GM10248 (cell line): ENCODE results near the gene CACNA1B.

Experiments used
- CTCF ChIA-PET: fragments of 300-600 bp; sonication (Branson Sonifier 250); formaldehyde crosslinking; extraction: SDS; loops from one replicate; lab custom pipeline; 2021; ENCODE audit warnings: antibody characterized with exemption; lab: Yijun Ruan, JAX
- POLR2A ChIA-PET: fragments of 350-650 bp; sonication (Branson Sonifier 250); formaldehyde crosslinking; extraction: SDS; loops from one replicate; lab custom pipeline; 2020; ENCODE audit warnings: antibody characterized with exemption; lab: Yijun Ruan, JAX
- DNase-seq: peaks from one replicate; pipeline ENCODE4 v3.0.0; 2012; ENCODE audit errors: extremely low spot score
- TF ChIP-seq, protein P1 (sequence below): IDR thresholded peaks from 2 replicates; pipeline ENCODE4 v1.5.1; 2012; ENCODE audit warnings: mild to moderate bottlenecking, low read depth; ENCODE audit errors: extremely low read depth, missing control alignments, control extremely low read depth

The CACNA1B gene

DNA sequence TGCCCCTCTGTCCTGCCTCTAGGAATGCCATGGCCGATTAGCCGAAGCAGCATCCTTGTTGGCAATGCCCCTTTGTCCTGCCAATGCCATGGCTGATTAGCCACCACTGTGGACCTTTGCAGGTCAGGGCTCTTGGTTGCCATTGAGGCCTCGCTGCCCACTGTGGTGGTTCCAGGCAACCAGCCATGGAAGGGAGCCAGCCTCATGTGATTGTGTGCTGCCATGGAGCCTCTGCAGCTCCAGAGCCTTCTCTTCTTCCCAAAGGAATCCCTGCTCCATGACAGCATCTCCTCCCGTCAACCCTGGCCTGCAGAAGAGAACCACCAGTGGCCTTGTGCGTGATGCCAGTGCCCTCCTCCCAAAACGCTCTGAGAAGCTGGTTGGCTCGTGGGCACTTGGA is 187.0 kb downstream of the CACNA1B start:
- CTCF ChIA-PET = no interaction called here
- TF ChIP-seq, protein P1, sequence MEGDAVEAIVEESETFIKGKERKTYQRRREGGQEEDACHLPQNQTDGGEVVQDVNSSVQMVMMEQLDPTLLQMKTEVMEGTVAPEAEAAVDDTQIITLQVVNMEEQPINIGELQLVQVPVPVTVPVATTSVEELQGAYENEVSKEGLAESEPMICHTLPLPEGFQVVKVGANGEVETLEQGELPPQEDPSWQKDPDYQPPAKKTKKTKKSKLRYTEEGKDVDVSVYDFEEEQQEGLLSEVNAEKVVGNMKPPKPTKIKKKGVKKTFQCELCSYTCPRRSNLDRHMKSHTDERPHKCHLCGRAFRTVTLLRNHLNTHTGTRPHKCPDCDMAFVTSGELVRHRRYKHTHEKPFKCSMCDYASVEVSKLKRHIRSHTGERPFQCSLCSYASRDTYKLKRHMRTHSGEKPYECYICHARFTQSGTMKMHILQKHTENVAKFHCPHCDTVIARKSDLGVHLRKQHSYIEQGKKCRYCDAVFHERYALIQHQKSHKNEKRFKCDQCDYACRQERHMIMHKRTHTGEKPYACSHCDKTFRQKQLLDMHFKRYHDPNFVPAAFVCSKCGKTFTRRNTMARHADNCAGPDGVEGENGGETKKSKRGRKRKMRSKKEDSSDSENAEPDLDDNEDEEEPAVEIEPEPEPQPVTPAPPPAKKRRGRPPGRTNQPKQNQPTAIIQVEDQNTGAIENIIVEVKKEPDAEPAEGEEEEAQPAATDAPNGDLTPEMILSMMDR = no peak
- POLR2A ChIA-PET = no interaction called here
- DNase-seq = no peak

DNA sequence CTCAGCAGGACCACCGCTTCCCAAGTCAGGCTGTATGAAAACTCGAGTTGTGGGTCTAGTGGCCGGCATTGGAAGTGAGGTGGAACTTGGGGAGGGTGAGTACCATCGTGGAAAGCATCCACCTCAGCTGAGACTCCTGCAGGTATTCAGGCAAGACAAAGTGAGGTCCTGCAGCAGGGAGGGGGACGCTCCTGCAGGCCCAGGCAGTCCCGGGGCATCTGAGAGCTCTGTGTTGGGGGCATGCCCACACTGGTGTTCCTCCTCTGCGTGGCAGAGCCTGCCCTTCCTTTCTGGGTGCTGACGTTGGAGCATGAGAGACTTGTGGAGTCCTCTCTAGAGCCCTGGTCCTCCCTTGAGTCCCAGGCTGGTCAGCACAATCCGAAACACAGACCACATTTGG is 187.7 kb downstream of the CACNA1B start:
- TF ChIP-seq, protein P1 = no peak

DNA sequence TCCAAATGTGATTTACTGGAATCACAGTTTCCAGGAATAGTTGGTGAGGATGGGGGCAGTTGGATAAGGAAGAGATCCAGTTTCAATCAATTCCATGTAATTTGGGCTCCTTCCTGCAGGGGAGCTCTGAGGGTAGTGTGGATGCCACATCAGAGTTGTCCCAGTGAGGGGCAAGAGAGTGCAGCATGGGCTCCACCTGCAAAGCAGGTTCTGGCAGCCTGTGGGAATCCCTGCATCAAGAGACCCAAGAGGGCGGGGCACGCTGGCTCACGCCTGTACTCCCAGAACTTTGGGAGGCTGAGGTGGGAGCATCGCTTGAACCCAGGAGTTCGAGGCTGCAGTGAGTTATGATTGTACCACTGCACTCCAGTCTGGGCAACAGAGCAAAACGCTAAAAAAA is 188.5 kb downstream of the CACNA1B start:
- TF ChIP-seq, protein P1 = no peak
- ChIA-PET CTCF (no interaction called here), POLR2A (no interaction called here)
- no peak for DNase-seq

More for the DNA sequence above, 187.7 kb downstream of the CACNA1B start:
- no peak for DNase-seq
- ChIA-PET CTCF (no interaction called here), POLR2A (no interaction called here)

- ChIA-PET POLR2A (no interaction called here), CTCF (no interaction called here)
- TF ChIP-seq, protein P1 = no peak
- DNase-seq = no peak
Observed at GRCh38 chr9:138067613-138068367, 190.2 kb downstream of the CACNA1B start.

DNA sequence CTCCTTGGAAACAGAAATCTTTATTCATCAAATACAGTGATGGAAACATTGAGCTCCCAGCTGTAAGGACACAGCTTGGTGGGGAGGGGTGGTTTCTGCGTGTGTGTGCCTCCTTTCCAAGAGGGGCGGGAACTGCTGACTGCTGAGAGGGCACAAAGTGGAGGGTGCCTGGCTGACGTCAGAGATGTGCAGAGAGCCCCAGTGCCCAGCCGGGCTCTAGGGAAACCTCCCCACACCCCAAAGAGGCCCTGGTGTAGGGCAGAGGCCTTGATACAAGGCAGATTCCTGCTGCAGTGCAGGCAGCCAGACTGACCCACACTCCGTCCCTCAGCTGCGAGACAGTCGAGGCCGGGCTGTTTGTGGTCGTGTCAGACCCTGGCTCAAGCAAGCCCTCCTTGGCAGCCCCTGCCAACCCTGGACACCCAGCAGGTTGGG is 191.0 kb downstream of the CACNA1B start:
- ChIA-PET CTCF (no interaction called here), POLR2A (no interaction called here)
- no peak for DNase-seq
- TF ChIP-seq, protein P1 = no peak

GRCh38 chr9:138069731-138070456 is 192.3 kb downstream of the CACNA1B start:
- ChIA-PET POLR2A (no interaction called here), CTCF (no interaction called here)
- TF ChIP-seq, protein P1 = no peak
- DNase-seq = no peak
